Mesothelial cell of epicardium (in vitro differentiated cells): Measurements from ENCODE around the gene AGBL1. TPM values are rescaled to one million over a fixed set of nuclear protein-coding genes. Genes with fewer than 3 reads are reported as not detected.
"Not testable (repeated sequence)": the region's sequence is repeated elsewhere in the genome, so short reads cannot be mapped to it uniquely, and the experiment has no call there.

ENCODE experiments used
- DNase-seq, 2 experiments: peaks; one replicate each; pipeline ENCODE4 v3.0.0; 2021; ENCODE audit warnings: low spot score in 2 of 2; ENCODE audit not compliant: unreplicated experiment in 2 of 2
- H3K27ac Mint-ChIP-seq: 2 replicates; pipeline ENCODE4 v1.8.0; 2021; ENCODE audit warnings: mixed read lengths
- H3K27me3 Mint-ChIP-seq: 2 replicates; pipeline ENCODE4 v1.8.0; 2021; ENCODE audit warnings: low read depth, mixed read lengths
- H3K36me3 Mint-ChIP-seq: 2 replicates; pipeline ENCODE4 v1.8.0; 2021; ENCODE audit warnings: mixed read lengths
- H3K4me1 Mint-ChIP-seq: 2 replicates; pipeline ENCODE4 v1.8.0; 2021; ENCODE audit warnings: mixed read lengths
- H3K4me3 Mint-ChIP-seq: 2 replicates; pipeline ENCODE4 v1.8.0; 2021; ENCODE audit warnings: mild to moderate bottlenecking, moderate library complexity, mixed read lengths
- H3K9me3 Mint-ChIP-seq: 2 replicates; pipeline ENCODE4 v1.8.0; 2021; ENCODE audit warnings: mixed read lengths
- total RNA-seq: library from RNA; stranded (reverse); gene quantifications from 3 replicates; pipeline ENCODE4 v1.2.1, GENCODE V29; 2021
- TF ChIP-seq, protein P1 (sequence below): fragments of 200-600 bp; sonication (generic); IDR thresholded peaks from one replicate; pipeline ENCODE4 v1.5.0; 2021; ENCODE audit warnings: antibody characterized with exemption; ENCODE audit not compliant: unreplicated experiment

The AGBL1 gene
- total RNA-seq, 1 donor from 2014 or later: not detected

DNA sequence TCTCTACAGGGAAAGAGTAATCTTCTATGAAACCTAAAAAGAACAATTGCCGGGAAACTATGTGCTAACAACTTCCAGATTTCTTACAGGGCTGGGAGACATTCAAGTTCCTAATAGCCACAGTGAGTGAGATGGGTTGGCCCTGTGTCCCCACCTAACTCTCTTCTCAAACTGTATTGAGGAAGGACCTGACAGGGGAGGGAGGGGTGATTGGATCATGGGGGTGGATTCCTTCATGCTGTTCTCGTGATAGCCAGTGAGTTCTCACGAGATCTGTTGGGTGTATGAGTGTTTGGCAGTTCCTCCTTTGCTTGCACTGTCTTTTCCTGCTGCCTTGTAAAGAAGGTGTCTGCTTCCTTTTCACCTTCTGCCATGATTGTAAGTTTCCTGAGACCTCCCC lies 958.7 kb downstream of the AGBL1 start:
- Mint-ChIP-seq H3K27ac (no peak overlapping the region), H3K27me3 (no peaks in the 10 kb centered on the region), H3K36me3 (no peaks in the 10 kb centered on the region), H3K4me1 (peaks cover 7% of the 10 kb centered on the region), H3K9me3 (peaks cover 3% of the 10 kb centered on the region), H3K4me3 (no peak overlapping the region)
- TF ChIP-seq, protein P1, sequence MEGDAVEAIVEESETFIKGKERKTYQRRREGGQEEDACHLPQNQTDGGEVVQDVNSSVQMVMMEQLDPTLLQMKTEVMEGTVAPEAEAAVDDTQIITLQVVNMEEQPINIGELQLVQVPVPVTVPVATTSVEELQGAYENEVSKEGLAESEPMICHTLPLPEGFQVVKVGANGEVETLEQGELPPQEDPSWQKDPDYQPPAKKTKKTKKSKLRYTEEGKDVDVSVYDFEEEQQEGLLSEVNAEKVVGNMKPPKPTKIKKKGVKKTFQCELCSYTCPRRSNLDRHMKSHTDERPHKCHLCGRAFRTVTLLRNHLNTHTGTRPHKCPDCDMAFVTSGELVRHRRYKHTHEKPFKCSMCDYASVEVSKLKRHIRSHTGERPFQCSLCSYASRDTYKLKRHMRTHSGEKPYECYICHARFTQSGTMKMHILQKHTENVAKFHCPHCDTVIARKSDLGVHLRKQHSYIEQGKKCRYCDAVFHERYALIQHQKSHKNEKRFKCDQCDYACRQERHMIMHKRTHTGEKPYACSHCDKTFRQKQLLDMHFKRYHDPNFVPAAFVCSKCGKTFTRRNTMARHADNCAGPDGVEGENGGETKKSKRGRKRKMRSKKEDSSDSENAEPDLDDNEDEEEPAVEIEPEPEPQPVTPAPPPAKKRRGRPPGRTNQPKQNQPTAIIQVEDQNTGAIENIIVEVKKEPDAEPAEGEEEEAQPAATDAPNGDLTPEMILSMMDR: no peak
- DNase-seq: no peak

- H3K4me3 Mint-ChIP-seq, H3K36me3 Mint-ChIP-seq, H3K9me3 Mint-ChIP-seq, DNase-seq, H3K27me3 Mint-ChIP-seq, H3K4me1 Mint-ChIP-seq, H3K27ac Mint-ChIP-seq: not testable (repeated sequence)
Measured at GRCh38 chr15:87042619-87043018, 962.9 kb downstream of the AGBL1 start.

- TF ChIP-seq, protein P1: no peak
- H3K4me1 Mint-ChIP-seq: peaks cover 7% of the 10 kb centered on the region
- no peak overlapping the region for H3K27ac Mint-ChIP-seq
- no peaks in the 10 kb centered on the region for H3K9me3 Mint-ChIP-seq
- H3K4me3 Mint-ChIP-seq: no peak overlapping the region
- no peaks in the 10 kb centered on the region for H3K36me3 Mint-ChIP-seq
- H3K27me3 Mint-ChIP-seq: no peaks in the 10 kb centered on the region
- DNase-seq: no peak
Measured at GRCh38 chr15:87045746-87046145, 966.1 kb downstream of the AGBL1 start.

DNA sequence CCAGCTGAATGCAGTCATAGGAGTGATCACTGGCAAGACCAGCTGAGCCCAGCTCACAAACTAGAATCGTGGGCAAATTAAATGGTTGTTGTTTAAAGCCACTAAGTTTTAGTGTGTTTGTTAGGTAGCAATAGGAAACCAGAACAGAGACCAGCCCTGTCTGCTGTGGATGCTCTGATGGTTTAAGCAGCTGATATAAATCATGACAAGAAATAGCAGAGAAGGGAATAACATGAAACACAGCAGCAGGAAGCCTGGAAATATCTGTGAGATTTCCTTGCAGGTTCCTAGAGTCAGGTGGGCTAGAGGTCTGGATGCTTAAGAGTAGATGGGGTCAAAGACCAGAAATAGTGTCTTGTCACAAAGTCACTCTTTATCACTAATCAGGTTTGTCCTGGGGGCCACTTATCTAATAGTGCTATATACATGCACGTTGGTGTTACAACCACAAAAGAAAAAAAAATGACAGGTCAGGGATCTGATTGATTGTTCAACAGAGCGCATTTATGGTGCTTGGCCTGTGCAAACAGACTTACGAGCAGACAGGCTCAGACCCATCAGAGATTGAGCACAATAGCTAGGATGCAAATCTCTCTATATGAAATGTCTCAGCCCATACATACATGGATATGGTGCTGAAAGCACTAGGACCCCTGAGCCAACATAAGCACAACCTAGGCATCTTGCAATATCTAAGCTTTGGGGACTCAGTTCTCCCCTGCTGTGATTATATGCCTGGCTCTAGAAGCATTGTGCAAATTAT lies 967.7 kb downstream of the AGBL1 start:
- Mint-ChIP-seq H3K27ac (no peak overlapping the region), H3K36me3 (no peaks in the 10 kb centered on the region), H3K4me3 (no peak overlapping the region), H3K4me1 (peaks cover 7% of the 10 kb centered on the region), H3K27me3 (no peaks in the 10 kb centered on the region), H3K9me3 (no peaks in the 10 kb centered on the region)
- TF ChIP-seq, protein P1: no peak
- DNase-seq: no peak
